DMS153 (cell line): Measurements from ENCODE around the gene CTDNEP1.

Experiments
- DNase-seq: peaks from one replicate; lab custom pipeline; 2025; lab: John Stamatoyannopoulos, UW

The CTDNEP1 gene

GRCh38 chr17:7251661-7252175, at the start of gene CTDNEP1:
Gene CTDNEP1, minus strand, starts transcription at chr17:7251734. Its CDS starts 438 bp downstream, at chr17:7251296.
- peak; percentile 93 for DNase-seq

- peak; percentile 43 for DNase-seq
Observed at GRCh38 chr17:7296189-7296861, 44.8 kb upstream of the CTDNEP1 start.

DNA sequence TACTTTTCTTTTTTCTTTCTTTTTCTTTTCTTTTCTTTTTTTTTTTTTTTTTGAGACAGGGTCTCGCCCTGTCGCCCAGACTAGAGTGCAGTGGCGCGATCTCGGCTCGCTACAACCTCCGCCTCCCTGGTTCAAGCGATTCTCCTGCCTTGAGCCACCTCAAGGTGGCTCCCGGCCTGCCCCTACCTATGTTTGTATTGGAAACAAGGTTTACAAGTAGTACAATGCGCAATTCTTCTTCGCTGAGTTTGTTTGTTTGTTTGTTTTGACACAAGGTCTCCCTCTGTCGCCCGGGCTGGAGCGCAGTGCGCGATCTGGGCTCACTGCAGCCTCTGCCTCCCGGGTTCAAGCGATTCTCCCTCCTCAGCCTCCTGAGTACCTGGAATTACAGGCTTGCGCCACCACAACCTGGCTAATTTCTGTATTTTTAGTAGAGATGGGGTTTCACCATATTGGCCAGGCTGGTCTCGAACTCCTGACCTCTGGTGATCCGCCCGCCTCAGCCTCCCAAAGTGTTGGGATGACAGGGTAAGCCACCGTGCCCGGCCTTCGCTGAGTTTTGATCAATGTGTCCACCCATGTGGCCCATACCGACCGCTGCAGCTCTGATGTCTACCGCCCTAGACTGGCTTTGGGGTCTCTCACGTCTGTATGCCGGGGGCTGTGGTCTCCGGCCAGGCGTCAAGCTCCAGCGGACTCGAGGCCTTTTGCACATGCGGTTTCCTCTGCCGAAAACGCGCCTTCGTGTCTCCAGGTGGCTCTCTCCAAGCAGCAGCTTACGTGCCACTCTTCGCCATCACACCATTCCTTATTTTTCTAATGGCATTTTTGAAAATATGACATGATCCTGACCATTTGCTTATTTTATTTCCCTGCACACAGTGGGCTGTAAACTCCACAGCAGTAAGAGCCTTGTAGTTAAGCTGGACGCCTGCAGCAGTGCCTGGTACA, 44.0 kb upstream of the CTDNEP1 start:
- no peak for DNase-seq

DNA sequence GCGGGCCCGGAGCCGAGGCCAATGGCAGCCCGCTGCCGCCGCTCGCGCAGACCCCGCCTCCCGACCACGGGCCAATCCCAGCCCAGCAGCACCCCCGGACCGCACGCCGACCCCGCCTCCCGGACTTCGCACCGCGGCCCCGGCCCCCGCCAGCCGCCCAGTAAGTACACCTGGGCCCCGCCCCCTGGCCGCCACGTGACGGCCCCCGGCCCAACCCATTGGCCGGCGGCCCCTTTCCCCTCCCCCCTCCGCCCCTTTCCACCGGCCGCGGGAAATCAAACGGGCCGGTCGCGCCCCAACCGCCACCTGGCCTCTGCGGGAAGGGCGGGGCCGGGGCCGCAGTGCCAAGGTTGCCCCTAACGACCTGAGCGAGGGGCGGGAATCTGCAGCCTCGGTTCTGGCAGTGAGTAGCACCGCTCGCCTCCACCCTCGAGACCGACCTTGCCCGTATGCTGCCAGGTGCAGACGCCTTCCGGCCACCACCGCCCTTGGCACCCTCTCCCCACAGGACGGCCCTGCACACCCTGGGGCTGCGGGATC, 43.1 kb upstream of the CTDNEP1 start, which contains the start of gene YBX2:
YBX2 (minus strand) TSS at position 26 of the 540 bp plus-strand sequence. CDS start 139 bp downstream, outside the sequence.
- DNase-seq, result peak; percentile 81

GRCh38 chr17:7293816-7294613, 42.5 kb upstream of the CTDNEP1 start:
- peak; percentile 20 for DNase-seq

DNA sequence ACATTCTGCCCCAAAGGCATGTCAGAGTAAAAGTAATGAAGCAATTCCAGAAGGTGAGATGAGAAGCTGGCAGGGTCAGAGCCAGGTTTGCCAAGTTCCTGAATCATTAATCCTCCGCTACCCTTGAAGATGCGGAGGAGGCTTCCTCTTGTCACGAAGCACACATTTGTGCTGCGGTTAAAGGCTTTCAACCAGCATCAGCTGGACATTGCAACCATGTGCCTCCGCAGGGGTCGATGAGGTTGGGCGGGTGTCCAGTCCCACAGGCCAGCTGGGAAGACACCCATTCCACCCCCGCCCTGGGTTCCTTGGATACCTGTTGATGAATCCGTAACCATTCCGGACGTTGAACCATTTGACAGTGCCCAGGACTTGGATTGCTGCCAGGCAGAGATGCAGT, 41.6 kb upstream of the CTDNEP1 start:
- no peak for DNase-seq

DNA sequence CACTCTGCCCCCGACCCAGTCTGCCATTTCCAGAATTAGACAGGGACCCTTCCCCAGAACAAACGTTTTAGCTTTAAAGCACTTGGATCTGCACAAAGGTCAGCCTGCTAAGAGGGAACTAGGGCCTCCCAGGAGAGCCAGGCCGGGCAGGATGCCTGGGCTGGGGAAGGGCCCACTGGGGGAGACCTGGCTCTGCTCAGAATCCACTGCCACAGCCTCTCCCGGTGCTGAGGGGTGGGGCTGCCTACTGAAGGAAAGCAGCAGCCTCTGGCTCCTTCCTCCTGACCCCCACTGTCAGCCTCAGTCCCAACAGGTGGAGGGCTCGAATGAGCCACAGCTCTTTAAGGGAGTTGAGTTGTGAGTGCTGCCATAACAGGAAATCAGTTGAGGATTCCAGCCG, 41.2 kb upstream of the CTDNEP1 start:
- DNase-seq, result no peak

GRCh38 chr17:7292194-7292593, 40.7 kb upstream of the CTDNEP1 start:
- DNase-seq, result no peak

GRCh38 chr17:7290685-7291084, 39.2 kb upstream of the CTDNEP1 start:
- no peak for DNase-seq

DNA sequence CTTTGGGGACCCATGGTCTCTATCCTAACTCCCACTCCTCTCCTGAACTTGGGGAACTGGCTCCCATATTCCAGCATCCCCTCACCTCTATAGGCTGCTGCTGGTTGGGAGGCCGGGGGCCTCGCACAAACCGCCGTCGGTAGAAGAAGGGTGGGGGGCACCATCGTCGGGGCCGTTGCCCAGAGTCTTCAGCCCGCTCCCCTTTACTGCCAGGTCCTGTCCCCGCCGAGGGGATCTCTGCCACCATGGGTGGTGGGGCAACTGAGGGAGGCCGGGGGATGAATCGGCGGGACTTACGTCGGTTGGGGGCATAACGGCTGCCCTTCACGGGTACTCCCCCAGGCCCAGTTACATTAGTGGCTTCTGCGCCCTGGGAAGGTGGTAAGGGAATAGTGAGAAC, 38.6 kb upstream of the CTDNEP1 start:
- DNase-seq, result no peak

- DNase-seq, result no peak
Observed at GRCh38 chr17:7289256-7290032, 37.9 kb upstream of the CTDNEP1 start.

- DNase-seq, result no peak
Observed at GRCh38 chr17:7285679-7286078, 34.1 kb upstream of the CTDNEP1 start.

GRCh38 chr17:7284911-7285310, 33.4 kb upstream of the CTDNEP1 start:
- no peak for DNase-seq

DNA sequence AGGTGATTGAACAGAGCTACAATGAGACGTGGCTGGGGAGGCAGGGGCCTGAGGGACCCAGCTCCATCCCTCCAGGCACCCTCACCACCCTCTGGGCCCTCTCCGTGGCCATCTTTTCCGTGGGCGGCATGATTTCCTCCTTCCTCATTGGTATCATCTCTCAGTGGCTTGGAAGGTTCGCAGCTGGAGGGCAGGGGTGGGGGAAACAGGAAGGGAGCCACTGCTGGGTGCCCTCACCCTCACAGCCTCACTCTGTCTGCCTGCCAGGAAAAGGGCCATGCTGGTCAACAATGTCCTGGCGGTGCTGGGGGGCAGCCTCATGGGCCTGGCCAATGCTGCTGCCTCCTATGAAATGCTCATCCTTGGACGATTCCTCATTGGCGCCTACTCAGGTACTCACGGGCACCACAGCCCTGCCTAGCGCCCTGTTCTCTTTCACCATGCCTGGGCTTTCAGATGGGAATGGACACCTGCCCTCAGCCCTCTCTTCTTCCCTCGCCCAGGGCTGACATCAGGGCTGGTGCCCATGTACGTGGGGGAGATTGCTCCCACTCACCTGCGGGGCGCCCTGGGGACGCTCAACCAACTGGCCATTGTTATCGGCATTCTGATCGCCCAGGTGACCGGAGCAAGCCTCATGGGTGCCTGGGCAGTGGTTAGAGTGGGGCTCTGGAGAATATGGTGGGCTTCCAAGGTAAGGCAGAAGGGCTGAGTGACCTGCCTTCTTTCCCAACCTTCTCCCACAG, 32.1 kb upstream of the CTDNEP1 start:
- DNase-seq, result no peak

DNA sequence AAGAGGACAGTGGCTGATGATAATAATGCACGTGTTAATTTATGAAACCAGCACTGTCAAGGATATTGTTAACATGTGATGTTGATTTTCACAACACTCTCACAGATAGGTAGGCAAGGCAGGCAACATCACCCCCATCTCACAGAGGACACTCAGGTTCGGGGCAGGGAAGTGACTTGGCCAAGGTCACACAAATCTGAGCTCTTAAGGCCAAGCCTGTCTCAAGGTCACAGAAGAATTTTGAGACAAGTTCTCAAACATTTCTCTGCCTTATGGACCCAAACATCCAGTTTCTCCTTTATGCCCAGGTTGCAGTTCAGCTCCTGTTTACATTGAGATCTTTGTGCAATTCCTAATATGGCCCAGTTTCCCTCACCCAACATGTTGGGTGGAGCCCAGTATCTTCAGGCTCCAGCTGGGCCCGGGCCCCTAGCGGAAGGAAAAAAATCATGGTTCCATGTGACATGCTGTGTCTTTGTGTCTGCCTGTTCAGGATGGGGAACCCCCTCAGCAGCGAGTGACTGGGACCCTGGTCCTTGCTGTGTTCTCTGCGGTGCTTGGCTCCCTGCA, 31.3 kb upstream of the CTDNEP1 start:
- no peak for DNase-seq

DNA sequence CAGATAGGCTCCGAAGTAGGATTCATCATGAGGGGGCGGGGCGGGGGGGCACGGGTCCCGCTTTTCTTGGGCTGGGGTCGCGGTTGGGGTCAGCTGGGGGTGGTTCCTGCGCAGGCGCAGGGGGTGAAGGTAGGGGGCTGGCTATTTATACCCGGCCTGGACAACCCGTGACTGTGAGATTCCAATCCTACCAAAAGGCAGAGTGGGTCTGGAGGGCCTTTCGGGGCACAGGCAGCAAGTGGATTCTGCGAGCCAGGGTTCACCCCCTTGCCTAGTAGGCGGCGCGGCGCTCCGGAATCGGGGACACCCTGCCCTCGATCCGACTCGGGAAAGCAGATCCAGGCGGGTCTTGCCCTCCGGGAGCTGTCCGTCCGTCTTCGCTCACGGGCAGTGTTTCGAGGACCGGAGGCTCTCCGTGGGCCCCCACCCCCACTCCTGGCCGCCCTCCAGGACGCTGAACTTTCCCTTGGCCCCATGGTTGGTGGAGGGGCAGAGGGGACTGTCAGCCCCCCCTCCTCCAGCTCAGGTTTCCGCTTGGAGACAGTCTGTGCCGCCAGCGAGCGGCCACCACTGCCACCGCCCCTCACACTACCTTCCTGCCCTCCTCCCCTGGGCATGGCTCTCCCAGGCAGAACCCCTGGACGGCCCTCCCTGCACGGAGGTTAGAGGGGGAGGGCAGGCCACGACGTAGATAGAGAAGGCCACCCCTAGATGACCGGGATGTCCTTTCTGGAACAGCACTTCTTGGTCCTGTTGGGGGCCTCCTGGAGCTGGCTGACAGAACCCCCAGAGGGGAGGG, 30.6 kb upstream of the CTDNEP1 start:
- no peak for DNase-seq

DNA sequence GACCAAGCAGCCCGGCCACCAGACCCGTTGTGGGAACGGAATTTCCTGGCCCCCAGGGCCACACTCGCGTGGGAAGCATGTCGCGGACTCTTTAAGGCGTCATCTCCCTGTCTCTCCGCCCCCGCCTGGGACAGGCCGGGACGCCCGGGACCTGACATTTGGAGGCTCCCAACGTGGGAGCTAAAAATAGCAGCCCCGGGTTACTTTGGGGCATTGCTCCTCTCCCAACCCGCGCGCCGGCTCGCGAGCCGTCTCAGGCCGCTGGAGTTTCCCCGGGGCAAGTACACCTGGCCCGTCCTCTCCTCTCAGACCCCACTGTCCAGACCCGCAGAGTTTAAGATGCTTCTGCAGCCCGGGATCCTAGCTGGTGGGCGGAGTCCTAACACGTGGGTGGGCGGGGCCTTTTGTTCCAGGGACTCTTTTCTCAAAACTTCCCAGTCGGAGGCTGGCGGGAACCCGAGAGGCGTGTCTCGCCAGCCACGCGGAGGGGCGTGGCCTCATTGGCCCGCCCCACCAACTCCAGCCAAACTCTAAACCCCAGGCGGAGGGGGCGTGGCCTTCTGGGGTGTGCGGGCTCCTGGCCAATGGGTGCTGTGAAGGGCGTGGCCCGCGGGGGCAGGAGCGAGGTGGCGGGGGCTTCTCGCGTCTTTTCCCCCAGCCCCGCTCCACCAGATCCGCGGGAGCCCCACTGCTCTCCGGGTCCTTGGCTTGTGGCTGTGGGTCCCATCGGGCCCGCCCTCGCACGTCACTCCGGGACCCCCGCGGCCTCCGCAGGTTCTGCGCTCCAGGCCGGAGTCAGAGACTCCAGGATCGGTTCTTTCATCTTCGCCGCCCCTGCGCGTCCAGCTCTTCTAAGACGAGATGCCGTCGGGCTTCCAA, 29.8 kb upstream of the CTDNEP1 start, which contains the start of gene SLC2A4:
SLC2A4 (plus strand) TSS at position 645 of the 879 bp plus-strand sequence; CDS start at position 862, 217 bp downstream.
- peak; percentile 64 for DNase-seq
